Measurements from ENCODE around the gene PSPH. TPM values are rescaled to one million over a fixed set of nuclear protein-coding genes. Genes with fewer than 3 reads are reported as not detected.

Gene PSPH
- total and polyA plus RNA-seq, 10 of the 15 experiments (the other 5 are each of a cell fraction or from before 2014, with no cell fraction given): 5.2 to 36.4 (median 23.9) TPM

DNA sequence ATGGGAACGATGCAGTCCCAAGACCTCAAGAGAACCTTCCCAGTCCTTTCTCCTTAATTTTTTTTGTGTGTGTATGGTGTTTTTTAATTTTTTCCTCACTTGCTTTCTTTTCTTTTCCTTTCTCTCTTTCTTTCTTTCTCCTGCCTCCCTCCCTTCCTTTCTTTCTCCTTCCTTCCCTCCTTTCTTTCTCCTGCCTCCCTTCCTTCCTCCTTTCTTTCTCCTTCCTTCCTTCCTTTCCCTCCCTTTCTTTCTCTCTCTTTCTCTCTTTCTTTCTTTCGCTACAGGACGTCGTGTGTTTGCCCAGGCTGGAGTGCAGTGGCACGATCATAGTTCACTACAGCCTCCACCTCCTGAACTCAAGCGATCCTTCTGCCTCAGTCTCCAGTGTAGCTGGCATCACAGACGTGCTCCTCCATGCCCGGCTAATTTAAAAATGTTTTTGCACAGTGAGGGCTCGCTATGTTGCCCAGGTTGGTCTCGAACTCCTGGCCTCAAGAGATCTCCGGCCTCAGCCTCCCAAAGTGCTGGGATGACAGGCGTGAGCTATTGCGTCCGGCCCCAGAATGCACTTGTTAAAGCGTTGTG is 87.6 kb downstream of the PSPH start:
- in situ Hi-C loops (cut with MboI): no loop called here
- no TSS peak for BruUV-seq (replicated peaks)
- Histone ChIP-seq H4K20me1 (ENCODE audit: control insufficient read depth, insufficient read depth) (no peaks in the 10 kb centered on the region), H3K4me3 (peak overlapping the region; percentile 7; the same call in 1 of the 2 replicates), H3K4me1 (ENCODE audit: control insufficient read depth, insufficient read depth, low read length) (peaks cover 6% of the 10 kb centered on the region), H3K79me2 (ENCODE audit: control insufficient read depth, insufficient read depth, low read length) (peaks cover 12% of the 10 kb centered on the region), H3K9ac (ENCODE audit: control insufficient read depth, insufficient read depth, low read length) (peak overlapping the region; percentile 58), H3K36me3 (ENCODE audit: control insufficient read depth in 2 of 2, insufficient read depth in 2 of 2, low read length in 1 of 2) (no peaks in the 10 kb centered on the region), H3K9me3 (replicated peaks; ENCODE audit: control insufficient read depth, insufficient read depth, low read length) (no peaks in the 10 kb centered on the region), H2AFZ (ENCODE audit: control insufficient read depth, low read depth, low read length) (peak overlapping the region; percentile 80), H3K4me2 (ENCODE audit: control insufficient read depth, insufficient read depth) (peak overlapping the region; percentile 84), H3K27me3 (replicated peaks in 1 of 2; ENCODE audit: control insufficient read depth in 2 of 2, insufficient read depth in 2 of 2, low read length in 1 of 2) (no peaks in the 10 kb centered on the region), H3K27ac (ENCODE audit: control insufficient read depth, insufficient read depth) (no peak overlapping the region)
- TF ChIP-seq NR2C1 (IDR thresholded peaks at IDR 0.05) (no peak), NBN (IDR thresholded peaks at IDR 0.05) (0 out of 2 replicates have a peak, but pooled peaks have one; percentile 32), KLF5 (IDR thresholded peaks at IDR 0.05; ENCODE audit: partially characterized antibody) (no peak), CHD2 (IDR thresholded peaks at IDR 0.05; ENCODE audit: borderline replicate concordance, low read depth, low read length) (0 out of 2 replicates have a peak, but pooled peaks have one; percentile 5), KDM1A (IDR thresholded peaks at IDR 0.05; ENCODE audit: borderline replicate concordance) (no peak), MTA2 (IDR thresholded peaks at IDR 0.05; ENCODE audit: low read depth) (no peak), PAX8 (IDR thresholded peaks at IDR 0.05) (no peak), SIN3A (IDR thresholded peaks at IDR 0.05; ENCODE audit: low read depth, low read length) (no peak), RAD51 (IDR thresholded peaks at IDR 0.05) (no peak), YBX1 (IDR thresholded peaks at IDR 0.05) (no peak), POU2F2 (IDR thresholded peaks at IDR 0.05; ENCODE audit: borderline replicate concordance, low read depth, low read length) (no peak), NFIC (IDR thresholded peaks at IDR 0.05; ENCODE audit: low read depth, low read length) (no peak)
- TF ChIP-seq, protein P1, sequence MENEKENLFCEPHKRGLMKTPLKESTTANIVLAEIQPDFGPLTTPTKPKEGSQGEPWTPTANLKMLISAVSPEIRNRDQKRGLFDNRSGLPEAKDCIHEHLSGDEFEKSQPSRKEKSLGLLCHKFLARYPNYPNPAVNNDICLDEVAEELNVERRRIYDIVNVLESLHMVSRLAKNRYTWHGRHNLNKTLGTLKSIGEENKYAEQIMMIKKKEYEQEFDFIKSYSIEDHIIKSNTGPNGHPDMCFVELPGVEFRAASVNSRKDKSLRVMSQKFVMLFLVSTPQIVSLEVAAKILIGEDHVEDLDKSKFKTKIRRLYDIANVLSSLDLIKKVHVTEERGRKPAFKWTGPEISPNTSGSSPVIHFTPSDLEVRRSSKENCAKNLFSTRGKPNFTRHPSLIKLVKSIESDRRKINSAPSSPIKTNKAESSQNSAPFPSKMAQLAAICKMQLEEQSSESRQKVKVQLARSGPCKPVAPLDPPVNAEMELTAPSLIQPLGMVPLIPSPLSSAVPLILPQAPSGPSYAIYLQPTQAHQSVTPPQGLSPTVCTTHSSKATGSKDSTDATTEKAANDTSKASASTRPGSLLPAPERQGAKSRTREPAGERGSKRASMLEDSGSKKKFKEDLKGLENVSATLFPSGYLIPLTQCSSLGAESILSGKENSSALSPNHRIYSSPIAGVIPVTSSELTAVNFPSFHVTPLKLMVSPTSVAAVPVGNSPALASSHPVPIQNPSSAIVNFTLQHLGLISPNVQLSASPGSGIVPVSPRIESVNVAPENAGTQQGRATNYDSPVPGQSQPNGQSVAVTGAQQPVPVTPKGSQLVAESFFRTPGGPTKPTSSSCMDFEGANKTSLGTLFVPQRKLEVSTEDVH (IDR thresholded peaks at IDR 0.05; ENCODE audit: low read depth, partially characterized antibody): no peak
- TF ChIP-seq, protein P2, sequence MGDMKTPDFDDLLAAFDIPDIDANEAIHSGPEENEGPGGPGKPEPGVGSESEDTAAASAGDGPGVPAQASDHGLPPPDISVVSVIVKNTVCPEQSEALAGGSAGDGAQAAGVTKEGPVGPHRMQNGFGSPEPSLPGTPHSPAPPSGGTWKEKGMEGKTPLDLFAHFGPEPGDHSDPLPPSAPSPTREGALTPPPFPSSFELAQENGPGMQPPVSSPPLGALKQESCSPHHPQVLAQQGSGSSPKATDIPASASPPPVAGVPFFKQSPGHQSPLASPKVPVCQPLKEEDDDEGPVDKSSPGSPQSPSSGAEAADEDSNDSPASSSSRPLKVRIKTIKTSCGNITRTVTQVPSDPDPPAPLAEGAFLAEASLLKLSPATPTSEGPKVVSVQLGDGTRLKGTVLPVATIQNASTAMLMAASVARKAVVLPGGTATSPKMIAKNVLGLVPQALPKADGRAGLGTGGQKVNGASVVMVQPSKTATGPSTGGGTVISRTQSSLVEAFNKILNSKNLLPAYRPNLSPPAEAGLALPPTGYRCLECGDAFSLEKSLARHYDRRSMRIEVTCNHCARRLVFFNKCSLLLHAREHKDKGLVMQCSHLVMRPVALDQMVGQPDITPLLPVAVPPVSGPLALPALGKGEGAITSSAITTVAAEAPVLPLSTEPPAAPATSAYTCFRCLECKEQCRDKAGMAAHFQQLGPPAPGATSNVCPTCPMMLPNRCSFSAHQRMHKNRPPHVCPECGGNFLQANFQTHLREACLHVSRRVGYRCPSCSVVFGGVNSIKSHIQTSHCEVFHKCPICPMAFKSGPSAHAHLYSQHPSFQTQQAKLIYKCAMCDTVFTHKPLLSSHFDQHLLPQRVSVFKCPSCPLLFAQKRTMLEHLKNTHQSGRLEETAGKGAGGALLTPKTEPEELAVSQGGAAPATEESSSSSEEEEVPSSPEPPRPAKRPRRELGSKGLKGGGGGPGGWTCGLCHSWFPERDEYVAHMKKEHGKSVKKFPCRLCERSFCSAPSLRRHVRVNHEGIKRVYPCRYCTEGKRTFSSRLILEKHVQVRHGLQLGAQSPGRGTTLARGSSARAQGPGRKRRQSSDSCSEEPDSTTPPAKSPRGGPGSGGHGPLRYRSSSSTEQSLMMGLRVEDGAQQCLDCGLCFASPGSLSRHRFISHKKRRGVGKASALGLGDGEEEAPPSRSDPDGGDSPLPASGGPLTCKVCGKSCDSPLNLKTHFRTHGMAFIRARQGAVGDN (IDR thresholded peaks at IDR 0.05): no peak
- FAIRE-seq (no peak), DNase-seq (ENCODE audit: low read depth, low spot score) (no peak), ATAC-seq (no peak)
- ChIA-PET POLR2A (interaction anchor here (0.6 kb wide), 1 partner anchor 101 kb away, joined by 5 read pairs; no protein-coding TSS in a partner anchor), RAD21 (ENCODE audit: unreplicated experiment) (interaction anchor here (0.6 to 1.6 kb wide), 3 partner anchors 53 to 324 kb away, joined by 3 to 5 read pairs (median 3); partner anchors contain the start of genes CCT6A and PSPH), SMC1A (ENCODE audit: uncharacterized antibody, unreplicated experiment) (no interaction called here), CTCF (interaction anchor here (0.6 to 1.9 kb wide), 10 partner anchors 8 to 528 kb away, joined by 3 to 9 read pairs (median 3); no protein-coding TSS in a partner anchor)
- intact Hi-C loops (cut with micrococcal nuclease; ENCODE audit: unreplicated experiment): loop anchor here (1.0 to 10.0 kb wide), 3 partner anchors 209 to 659 kb away; no protein-coding TSS in a partner anchor
- 79% methylated on average over 15 of the region's 15 CpGs for WGBS (ENCODE audit: insufficient coverage, insufficient replicate concordance, low lambda C conversion rate, missing lambda C conversion rate)

Measured in GM12878 (cell line).